HEK293T (cell line): ENCODE data around the gene PSMD2.

ENCODE experiments used
- CTCF ChIA-PET: fragments of 350-600 bp; formaldehyde crosslinking; extraction: SDS; loops from one replicate; lab custom pipeline; 2021; ENCODE audit warnings: antibody characterized with exemption, inconsistent platforms; lab: Yijun Ruan, JAX
- POLR2A ChIA-PET: fragments of 350-600 bp; formaldehyde crosslinking; extraction: SDS; loops from one replicate; lab custom pipeline; 2020; ENCODE audit warnings: antibody characterized with exemption, inconsistent platforms; lab: Yijun Ruan, JAX
- DNase-seq: peaks from one replicate; pipeline ENCODE4 v3.0.0; 2012; ENCODE audit warnings: mixed read lengths; ENCODE audit errors: extremely low spot score
- ARNT ChIP-seq: fragments of 450-650 bp; IDR thresholded peaks from 2 replicates; pipeline ENCODE4 v1.6.1; 2017; ENCODE audit warnings: mild to moderate bottlenecking
- BHLHE40 ChIP-seq: fragments of 450-650 bp; IDR thresholded peaks from 2 replicates; pipeline ENCODE4 v1.6.1; 2016; ENCODE audit warnings: mild to moderate bottlenecking, moderate library complexity, borderline replicate concordance
- CTBP1 ChIP-seq: fragments of 450-650 bp; IDR thresholded peaks from 2 replicates; pipeline ENCODE4 v1.6.1; 2016; ENCODE audit warnings: borderline replicate concordance
- ELF4 ChIP-seq: fragments of 450-650 bp; IDR thresholded peaks from 2 replicates; pipeline ENCODE4 v1.6.1; 2017; ENCODE audit warnings: antibody characterized with exemption
- FOXA1 ChIP-seq: fragments of 450-650 bp; IDR thresholded peaks from 2 replicates; pipeline ENCODE4 v1.6.1; 2016; ENCODE audit warnings: mild to moderate bottlenecking
- FOXK2 ChIP-seq: fragments of 450-650 bp; IDR thresholded peaks from 2 replicates; pipeline ENCODE4 v1.6.1; 2016; ENCODE audit warnings: mild to moderate bottlenecking
- FOXM1 ChIP-seq: fragments of 450-650 bp; IDR thresholded peaks from 2 replicates; pipeline ENCODE4 v1.6.1; 2017; ENCODE audit warnings: mild to moderate bottlenecking, borderline replicate concordance
- HDGF ChIP-seq: fragments of 450-650 bp; IDR thresholded peaks from 2 replicates; pipeline ENCODE4 v1.6.1; 2017; ENCODE audit warnings: antibody characterized with exemption, borderline replicate concordance
- L3MBTL2 ChIP-seq: fragments of 450-650 bp; conservative IDR thresholded peaks from 2 replicates; pipeline ENCODE4 v1.6.1; 2016; ENCODE audit warnings: mild to moderate bottlenecking
- LEF1 ChIP-seq: fragments of 450-650 bp; IDR thresholded peaks from 2 replicates; pipeline ENCODE4 v1.6.1; 2017; ENCODE audit warnings: mild to moderate bottlenecking, borderline replicate concordance
- NFRKB ChIP-seq: fragments of 450-650 bp; IDR thresholded peaks from 2 replicates; pipeline ENCODE4 v1.6.1; 2016; ENCODE audit warnings: mild to moderate bottlenecking, moderate library complexity
- SP1 ChIP-seq: fragments of 450-650 bp; IDR thresholded peaks from 2 replicates; pipeline ENCODE4 v1.6.1; 2017
- SUZ12 ChIP-seq: fragments of 450-650 bp; IDR thresholded peaks from 2 replicates; pipeline ENCODE4 v1.6.1; 2016; ENCODE audit warnings: mild to moderate bottlenecking
- TARDBP ChIP-seq: fragments of 450-650 bp; IDR thresholded peaks from 2 replicates; pipeline ENCODE4 v1.6.1; 2016
- ZNF384 ChIP-seq: fragments of 450-650 bp; IDR thresholded peaks from 2 replicates; pipeline ENCODE4 v1.6.1; 2016
- TF ChIP-seq, protein P1 (sequence below): fragments of 450-650 bp; IDR thresholded peaks from 2 replicates; pipeline ENCODE4 v1.6.1; 2016

The PSMD2 gene

DNA sequence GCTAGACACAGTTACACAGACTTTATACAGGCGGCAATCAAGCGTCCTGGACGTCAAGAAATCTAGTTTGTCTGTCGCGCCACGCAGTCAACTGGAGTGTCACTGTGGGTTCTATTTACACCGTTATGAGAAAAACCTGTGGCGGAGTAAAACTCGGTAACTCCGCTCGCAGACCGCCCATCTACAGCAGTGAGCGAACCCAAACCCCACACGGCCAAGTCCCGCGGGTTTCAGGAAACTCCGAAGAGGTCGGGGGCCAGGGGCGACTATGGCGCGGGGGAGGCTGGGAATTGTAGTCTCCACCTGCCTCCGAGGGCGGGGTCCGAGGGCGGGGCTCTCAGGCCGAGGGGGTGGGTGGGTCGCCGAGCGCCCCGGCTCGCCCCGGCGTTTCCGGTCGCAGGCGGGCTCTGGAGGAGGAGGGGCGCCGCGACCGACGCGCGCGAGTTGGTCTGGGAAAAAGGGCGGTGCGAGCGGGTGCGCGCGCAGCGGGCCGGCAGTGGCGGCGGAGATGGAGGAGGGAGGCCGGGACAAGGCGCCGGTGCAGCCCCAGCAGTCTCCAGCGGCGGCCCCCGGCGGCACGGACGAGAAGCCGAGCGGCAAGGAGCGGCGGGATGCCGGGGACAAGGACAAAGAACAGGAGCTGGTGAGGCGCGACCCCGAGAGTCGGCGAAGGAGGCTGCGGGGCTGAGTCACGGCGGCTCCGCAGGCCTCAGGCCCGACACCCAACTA lies at the start of gene PSMD2:
TSS of gene PSMD2 (plus strand) at position 483 of the 729 bp plus-strand sequence. CDS start at position 509, 26 bp downstream.
- no peak for TF ChIP-seq ZNF384
- TF ChIP-seq FOXA1 = no peak
- TF ChIP-seq ELF4 = no peak
- TF ChIP-seq SUZ12 = no peak
- TF ChIP-seq HDGF = no peak
- no peak for TF ChIP-seq FOXK2
- TF ChIP-seq BHLHE40 = no peak
- no peak for TF ChIP-seq FOXM1
- no peak for TF ChIP-seq ARNT
- TF ChIP-seq NFRKB = no peak
- no peak for TF ChIP-seq SP1
- TF ChIP-seq L3MBTL2 = no peak
- TF ChIP-seq CTBP1 = no peak
- TF ChIP-seq, protein P1, sequence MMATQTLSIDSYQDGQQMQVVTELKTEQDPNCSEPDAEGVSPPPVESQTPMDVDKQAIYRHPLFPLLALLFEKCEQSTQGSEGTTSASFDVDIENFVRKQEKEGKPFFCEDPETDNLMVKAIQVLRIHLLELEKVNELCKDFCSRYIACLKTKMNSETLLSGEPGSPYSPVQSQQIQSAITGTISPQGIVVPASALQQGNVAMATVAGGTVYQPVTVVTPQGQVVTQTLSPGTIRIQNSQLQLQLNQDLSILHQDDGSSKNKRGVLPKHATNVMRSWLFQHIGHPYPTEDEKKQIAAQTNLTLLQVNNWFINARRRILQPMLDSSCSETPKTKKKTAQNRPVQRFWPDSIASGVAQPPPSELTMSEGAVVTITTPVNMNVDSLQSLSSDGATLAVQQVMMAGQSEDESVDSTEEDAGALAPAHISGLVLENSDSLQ = no peak
- no peak for TF ChIP-seq LEF1
- TF ChIP-seq TARDBP = no peak
- POLR2A ChIA-PET = interaction anchor here (0.6 to 1.0 kb wide), 3 partner anchors 13 to 62 kb away, joined by 3 read pairs; partner anchors contain the start of genes CLCN2 and POLR2H

DNA sequence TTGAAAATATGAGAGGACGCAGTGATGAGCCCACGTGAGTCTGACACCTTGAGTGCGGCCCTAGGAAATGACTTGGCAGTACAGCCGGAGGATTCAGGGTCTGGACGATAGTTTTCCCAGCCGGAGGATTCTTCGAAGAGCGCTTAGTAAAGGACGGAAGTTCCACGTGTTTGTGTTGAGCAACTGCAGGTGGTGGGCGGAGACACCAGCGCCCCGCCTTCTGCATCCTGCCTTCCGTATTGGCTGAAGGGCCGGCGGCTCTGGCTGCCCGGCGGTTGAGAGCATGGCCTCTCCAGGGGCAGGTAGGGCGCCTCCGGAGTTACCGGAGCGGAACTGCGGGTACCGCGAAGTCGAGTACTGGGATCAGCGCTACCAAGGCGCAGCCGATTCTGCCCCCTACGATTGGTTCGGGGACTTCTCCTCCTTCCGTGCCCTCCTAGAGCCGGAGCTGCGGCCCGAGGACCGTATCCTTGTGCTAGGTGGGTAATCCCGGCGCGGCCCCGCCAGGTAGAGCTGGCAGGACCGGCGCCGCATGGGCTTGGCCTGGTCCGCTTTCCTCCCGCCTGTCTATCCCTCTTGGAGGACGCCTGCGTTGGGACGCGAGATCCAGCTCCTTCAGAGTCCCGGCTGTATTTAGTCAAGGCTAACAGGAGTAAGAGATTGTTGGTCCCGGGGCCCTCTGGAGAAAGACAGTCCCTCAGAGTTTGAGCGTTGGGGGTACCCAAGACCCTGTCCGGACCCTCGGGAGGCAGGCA lies 49.5 kb upstream of the PSMD2 start, which contains the start of gene EEF1AKMT4:
TSS of gene EEF1AKMT4 (plus strand) at position 261 of the 755 bp plus-strand sequence. CDS start at position 284, 23 bp downstream.
- POLR2A ChIA-PET = interaction anchor here (0.8 to 1.0 kb wide), 3 partner anchors 9 to 115 kb away, joined by 3 to 6 read pairs (median 4); partner anchors contain the start of gene EIF2B5
- DNase-seq = peak; percentile 86
- TF ChIP-seq SP1 (no peak), HDGF (no peak)
- CTCF ChIA-PET = interaction anchor here (0.6 to 1.2 kb wide), 6 partner anchors 9 to 37 kb away, joined by 3 to 6 read pairs (median 4); no protein-coding TSS in a partner anchor

More for the DNA sequence above, at the start of gene PSMD2:
- DNase-seq = peak; percentile 95
- CTCF ChIA-PET = no interaction called here

DNA sequence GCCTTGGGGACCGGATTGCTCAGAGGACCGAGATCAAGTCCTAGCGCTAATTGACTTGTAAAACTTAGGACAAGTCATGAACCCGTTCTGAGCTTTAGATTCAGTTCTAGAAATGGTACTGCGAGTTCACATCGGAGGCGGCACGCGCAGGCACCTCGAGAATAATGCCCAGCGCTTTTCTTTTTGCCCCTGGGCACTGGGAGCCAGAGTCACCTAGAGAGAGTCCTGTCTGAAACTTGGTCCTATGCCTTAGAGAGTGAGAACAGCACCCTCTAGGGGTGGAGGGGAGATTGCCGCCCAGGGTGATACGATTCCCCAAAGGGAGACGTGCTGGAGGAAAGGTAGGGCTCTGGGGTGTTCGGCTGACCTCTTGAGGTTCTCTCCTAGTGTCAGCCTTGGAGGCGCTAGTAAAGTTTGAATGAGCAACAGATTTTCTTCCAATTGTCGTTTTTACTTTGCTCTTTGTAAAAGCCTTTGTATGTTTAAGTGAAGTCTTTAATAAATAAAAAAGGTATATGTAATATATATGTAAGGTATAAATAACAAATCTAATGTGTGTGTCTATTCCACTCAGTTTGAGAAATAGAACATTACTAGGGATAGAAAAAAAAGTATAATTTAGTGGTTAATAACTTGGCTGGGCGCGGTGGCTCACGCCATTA lies 48.7 kb upstream of the PSMD2 start:
- CTCF ChIA-PET = interaction anchor here (0.8 to 1.2 kb wide), 4 partner anchors 8 to 23 kb away, joined by 3 to 6 read pairs (median 4); no protein-coding TSS in a partner anchor
- POLR2A ChIA-PET = interaction anchor here (0.8 to 1.0 kb wide), 3 partner anchors 10 to 116 kb away, joined by 3 to 6 read pairs (median 4); partner anchors contain the start of gene EIF2B5
- peak; percentile 70 for DNase-seq
- TF ChIP-seq ZNF384 (no peak), CTBP1 (no peak), ARNT (no peak), NFRKB (no peak), ELF4 (no peak), SUZ12 (no peak), TARDBP (no peak), LEF1 (no peak), FOXA1 (no peak), FOXM1 (no peak), BHLHE40 (no peak), FOXK2 (no peak), HDGF (no peak), SP1 (no peak), L3MBTL2 (no peak)
- TF ChIP-seq, protein P1 = no peak

DNA sequence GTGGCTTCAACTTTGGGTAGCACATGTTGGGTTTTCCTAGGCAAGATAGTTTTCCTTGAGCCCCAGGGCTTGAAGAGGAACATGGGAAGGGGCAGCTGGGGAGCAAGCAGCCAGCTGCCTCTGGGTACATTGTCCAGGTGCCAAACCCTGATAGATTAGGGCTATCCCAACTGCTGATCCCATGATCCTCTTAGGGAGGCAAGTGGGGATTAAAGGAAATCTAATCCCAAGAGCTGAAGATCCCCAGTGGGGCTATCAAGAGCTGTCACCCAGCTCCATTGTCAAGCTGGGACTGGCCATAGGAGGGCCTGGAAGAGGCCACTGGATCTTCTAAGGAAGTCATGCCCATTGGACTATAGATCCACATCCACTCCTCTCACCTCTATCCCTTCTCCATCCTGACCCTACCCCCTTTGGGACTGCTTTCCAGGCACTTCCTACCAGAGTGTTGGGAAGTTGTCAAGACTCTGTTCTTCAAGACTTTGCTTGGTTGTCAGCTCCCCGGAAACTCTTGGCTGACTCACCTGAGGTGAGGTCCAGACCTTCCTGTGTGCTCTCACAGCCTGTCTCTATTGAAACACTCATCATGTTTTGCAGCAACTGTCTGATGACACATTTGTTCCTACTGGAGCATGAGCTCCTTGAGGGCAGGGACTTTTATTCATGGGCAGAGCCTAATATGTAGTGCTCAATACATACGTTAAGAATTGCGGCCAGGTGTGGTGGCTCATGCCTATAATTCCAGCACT lies 43.6 kb upstream of the PSMD2 start:
- POLR2A ChIA-PET = no interaction called here
- TF ChIP-seq FOXM1 = no peak
- no peak for TF ChIP-seq TARDBP
- TF ChIP-seq, protein P1 = no peak
- TF ChIP-seq SP1 = no peak
- TF ChIP-seq NFRKB = no peak
- TF ChIP-seq CTBP1 = no peak
- TF ChIP-seq FOXK2 = no peak
- DNase-seq = no peak
- CTCF ChIA-PET = interaction anchor here (0.7 kb wide), 1 partner anchor 522 kb away, joined by 3 read pairs; no protein-coding TSS in a partner anchor
